Measurements from ENCODE around the gene LIPE. TPM values are rescaled to one million over a fixed set of nuclear protein-coding genes. Genes with fewer than 3 reads are reported as not detected.

Gene LIPE
- total RNA-seq, 1 donor from 2014 or later = 8.4 TPM

GRCh38 chr19:42422092-42422900, 4.9 kb downstream of the LIPE start:
- Mint-ChIP-seq H3K9me3 (ENCODE audit: unreplicated experiment) (no peaks in the 10 kb centered on the region), H3K27ac (ENCODE audit: unreplicated experiment) (peak overlapping the region; percentile 76), H3K4me3 (ENCODE audit: unreplicated experiment) (peak overlapping the region; percentile 92), H3K36me3 (ENCODE audit: unreplicated experiment) (no peaks in the 10 kb centered on the region), H3K4me1 (ENCODE audit: unreplicated experiment) (peaks cover 25% of the 10 kb centered on the region), H3K27me3 (ENCODE audit: unreplicated experiment) (no peaks in the 10 kb centered on the region)
- DNase-seq (ENCODE audit: extremely low spot score, unreplicated experiment) = no peak
- no peak for TF ChIP-seq CTCF (IDR thresholded peaks at IDR 0.05)

- peaks cover 25% of the 10 kb centered on the region for H3K4me1 Mint-ChIP-seq (ENCODE audit: unreplicated experiment)
- no peak for TF ChIP-seq CTCF (IDR thresholded peaks at IDR 0.05)
- no peak overlapping the region for H3K27ac Mint-ChIP-seq (ENCODE audit: unreplicated experiment)
- H3K4me3 Mint-ChIP-seq (ENCODE audit: unreplicated experiment) = no peak overlapping the region
- no peak for DNase-seq (ENCODE audit: extremely low spot score, unreplicated experiment)
- no peaks in the 10 kb centered on the region for H3K27me3 Mint-ChIP-seq (ENCODE audit: unreplicated experiment)
- no peaks in the 10 kb centered on the region for H3K36me3 Mint-ChIP-seq (ENCODE audit: unreplicated experiment)
- no peaks in the 10 kb centered on the region for H3K9me3 Mint-ChIP-seq (ENCODE audit: unreplicated experiment)
These were observed 5.6 kb downstream of the LIPE start for GRCh38 chr19:42421591-42422031.

- Mint-ChIP-seq H3K27me3 (ENCODE audit: unreplicated experiment) (no peaks in the 10 kb centered on the region), H3K36me3 (ENCODE audit: unreplicated experiment) (no peaks in the 10 kb centered on the region), H3K27ac (ENCODE audit: unreplicated experiment) (no peak overlapping the region), H3K4me1 (ENCODE audit: unreplicated experiment) (peaks cover 25% of the 10 kb centered on the region), H3K9me3 (ENCODE audit: unreplicated experiment) (no peaks in the 10 kb centered on the region), H3K4me3 (ENCODE audit: unreplicated experiment) (no peak overlapping the region)
- TF ChIP-seq CTCF (IDR thresholded peaks at IDR 0.05) = no peak
- no peak for DNase-seq (ENCODE audit: extremely low spot score, unreplicated experiment)
These were observed 6.1 kb downstream of the LIPE start for GRCh38 chr19:42421101-42421500.

GRCh38 chr19:42420055-42420544, 7.1 kb downstream of the LIPE start:
- Mint-ChIP-seq H3K36me3 (ENCODE audit: unreplicated experiment) (no peaks in the 10 kb centered on the region), H3K27me3 (ENCODE audit: unreplicated experiment) (no peaks in the 10 kb centered on the region), H3K9me3 (ENCODE audit: unreplicated experiment) (no peaks in the 10 kb centered on the region), H3K4me1 (ENCODE audit: unreplicated experiment) (peaks cover 25% of the 10 kb centered on the region), H3K4me3 (ENCODE audit: unreplicated experiment) (no peak overlapping the region), H3K27ac (ENCODE audit: unreplicated experiment) (no peak overlapping the region)
- peak; percentile 36 for TF ChIP-seq CTCF (IDR thresholded peaks at IDR 0.05)
- DNase-seq (ENCODE audit: extremely low spot score, unreplicated experiment) = no peak

GRCh38 chr19:42419309-42419708, 7.9 kb downstream of the LIPE start:
- Mint-ChIP-seq H3K36me3 (ENCODE audit: unreplicated experiment) (no peaks in the 10 kb centered on the region), H3K9me3 (ENCODE audit: unreplicated experiment) (no peaks in the 10 kb centered on the region), H3K27ac (ENCODE audit: unreplicated experiment) (no peak overlapping the region), H3K4me1 (ENCODE audit: unreplicated experiment) (peaks cover 25% of the 10 kb centered on the region), H3K4me3 (ENCODE audit: unreplicated experiment) (no peak overlapping the region), H3K27me3 (ENCODE audit: unreplicated experiment) (no peaks in the 10 kb centered on the region)
- no peak for TF ChIP-seq CTCF (IDR thresholded peaks at IDR 0.05)
- DNase-seq (ENCODE audit: extremely low spot score, unreplicated experiment) = no peak

Data from osteocyte (in vitro differentiated cells).